Measurements from ENCODE around the gene EPB41L2. TPM values are rescaled to one million over a fixed set of nuclear protein-coding genes. Genes with fewer than 3 reads are reported as not detected.

EPB41L2 gene
- total RNA-seq, 1 donor from 2014 or later: 314 TPM

DNA sequence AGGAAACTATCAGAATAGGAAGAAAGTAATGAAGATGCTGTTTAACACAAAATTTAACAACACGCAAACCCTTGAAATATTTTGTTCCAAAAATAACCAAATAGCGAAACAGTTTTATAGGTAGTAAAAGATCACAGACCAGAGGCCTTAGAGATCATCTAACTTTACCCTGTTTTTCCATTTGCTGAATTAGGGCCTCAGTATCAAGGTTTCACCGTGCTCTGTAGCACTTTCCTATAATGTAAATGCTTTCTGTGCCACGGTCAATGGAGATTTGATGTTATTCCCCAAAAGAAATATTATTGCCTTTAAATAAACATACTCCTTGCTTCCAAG lies 23.7 kb downstream of the EPB41L2 start:
- H3K36me3 Mint-ChIP-seq (ENCODE audit: low read depth, unreplicated experiment): no peaks in the 10 kb centered on the region
- TF ChIP-seq, protein P1, sequence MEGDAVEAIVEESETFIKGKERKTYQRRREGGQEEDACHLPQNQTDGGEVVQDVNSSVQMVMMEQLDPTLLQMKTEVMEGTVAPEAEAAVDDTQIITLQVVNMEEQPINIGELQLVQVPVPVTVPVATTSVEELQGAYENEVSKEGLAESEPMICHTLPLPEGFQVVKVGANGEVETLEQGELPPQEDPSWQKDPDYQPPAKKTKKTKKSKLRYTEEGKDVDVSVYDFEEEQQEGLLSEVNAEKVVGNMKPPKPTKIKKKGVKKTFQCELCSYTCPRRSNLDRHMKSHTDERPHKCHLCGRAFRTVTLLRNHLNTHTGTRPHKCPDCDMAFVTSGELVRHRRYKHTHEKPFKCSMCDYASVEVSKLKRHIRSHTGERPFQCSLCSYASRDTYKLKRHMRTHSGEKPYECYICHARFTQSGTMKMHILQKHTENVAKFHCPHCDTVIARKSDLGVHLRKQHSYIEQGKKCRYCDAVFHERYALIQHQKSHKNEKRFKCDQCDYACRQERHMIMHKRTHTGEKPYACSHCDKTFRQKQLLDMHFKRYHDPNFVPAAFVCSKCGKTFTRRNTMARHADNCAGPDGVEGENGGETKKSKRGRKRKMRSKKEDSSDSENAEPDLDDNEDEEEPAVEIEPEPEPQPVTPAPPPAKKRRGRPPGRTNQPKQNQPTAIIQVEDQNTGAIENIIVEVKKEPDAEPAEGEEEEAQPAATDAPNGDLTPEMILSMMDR (IDR thresholded peaks at IDR 0.05; ENCODE audit: unreplicated experiment): no peak
- no peak overlapping the region for H3K4me3 Mint-ChIP-seq (ENCODE audit: unreplicated experiment)
- no peaks in the 10 kb centered on the region for H3K9me3 Mint-ChIP-seq (ENCODE audit: unreplicated experiment)
- peaks cover 41% of the 10 kb centered on the region for H3K4me1 Mint-ChIP-seq (ENCODE audit: unreplicated experiment)
- H3K27ac Mint-ChIP-seq (ENCODE audit: unreplicated experiment): peak overlapping the region; percentile 78
- no peak for DNase-seq (ENCODE audit: low spot score)
- H3K27me3 Mint-ChIP-seq (ENCODE audit: unreplicated experiment): peaks cover 3% of the 10 kb centered on the region

DNA sequence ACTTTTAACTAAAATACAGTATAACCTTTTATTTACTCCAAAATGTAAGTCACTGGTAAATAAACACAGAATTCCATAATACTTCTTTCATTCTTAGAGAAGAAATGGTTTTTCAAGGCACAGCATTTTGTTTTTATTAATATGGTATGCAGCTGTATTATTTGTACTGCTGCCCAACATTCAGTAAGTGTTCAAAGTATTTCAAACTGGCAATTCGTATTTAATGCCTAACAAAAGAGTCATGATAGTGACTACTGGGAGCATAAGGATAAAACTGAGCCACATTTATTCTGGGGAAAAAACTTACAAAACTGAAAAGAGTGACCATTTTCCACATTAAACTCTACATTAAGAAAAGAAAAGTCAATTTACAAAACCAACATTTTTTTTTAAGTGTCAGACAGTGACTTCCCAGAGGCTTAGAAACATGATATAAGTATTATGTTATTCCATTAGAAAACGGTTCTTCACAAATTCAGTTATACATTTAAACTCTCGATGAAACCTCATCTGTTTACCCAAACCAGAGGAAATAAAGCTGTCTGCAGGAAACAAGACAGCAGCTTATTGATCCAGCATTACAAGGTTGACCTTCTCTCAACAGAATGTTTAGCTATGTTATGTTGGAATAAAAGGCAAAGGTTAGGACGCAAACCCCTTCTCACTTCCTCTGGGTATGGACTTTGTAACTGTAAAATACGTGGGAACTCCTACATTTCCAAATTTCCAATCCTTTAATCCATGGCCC lies 24.3 kb downstream of the EPB41L2 start:
- Mint-ChIP-seq H3K9me3 (ENCODE audit: unreplicated experiment) (no peaks in the 10 kb centered on the region), H3K4me1 (ENCODE audit: unreplicated experiment) (peaks cover 41% of the 10 kb centered on the region), H3K36me3 (ENCODE audit: low read depth, unreplicated experiment) (no peaks in the 10 kb centered on the region), H3K4me3 (ENCODE audit: unreplicated experiment) (no peak overlapping the region), H3K27me3 (ENCODE audit: unreplicated experiment) (peaks cover 3% of the 10 kb centered on the region), H3K27ac (ENCODE audit: unreplicated experiment) (peak overlapping the region; percentile 78)
- DNase-seq (ENCODE audit: low spot score): no peak
- TF ChIP-seq, protein P1 (IDR thresholded peaks at IDR 0.05; ENCODE audit: unreplicated experiment): no peak

DNA sequence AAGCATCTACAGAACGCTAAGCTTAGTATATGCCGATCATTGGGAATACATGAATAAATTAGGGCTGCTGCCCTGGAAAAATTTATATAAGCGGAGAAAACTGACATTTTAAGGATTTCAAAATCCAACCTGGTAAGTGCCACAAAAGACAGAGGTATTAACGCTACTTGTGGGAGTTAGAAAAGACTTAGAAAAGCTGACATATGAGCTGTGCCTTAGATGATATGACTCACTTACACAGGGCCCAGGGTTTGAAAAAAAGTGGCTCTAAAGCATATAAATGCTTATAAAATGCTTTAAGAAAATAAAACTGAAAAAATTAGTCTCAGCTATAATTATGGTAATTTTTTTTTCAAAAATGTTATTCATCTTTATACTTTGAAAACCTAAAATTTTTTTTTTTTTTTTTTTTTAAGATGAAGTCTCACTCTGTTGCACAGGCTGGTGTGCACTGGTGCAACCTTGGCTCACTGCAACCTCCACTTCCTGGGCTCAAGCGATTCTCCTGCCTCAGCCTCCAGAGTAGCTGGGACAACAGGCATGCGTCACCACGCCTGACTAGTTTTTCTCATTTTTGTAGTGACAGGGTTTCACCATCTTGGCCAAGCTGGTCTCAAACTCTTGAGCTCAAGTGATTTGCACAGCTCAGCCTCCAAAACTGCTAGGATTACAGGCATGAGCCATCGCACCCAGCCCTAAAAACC lies 25.7 kb downstream of the EPB41L2 start:
- H3K27me3 Mint-ChIP-seq (ENCODE audit: unreplicated experiment): peaks cover 3% of the 10 kb centered on the region
- H3K4me3 Mint-ChIP-seq (ENCODE audit: unreplicated experiment): no peak overlapping the region
- no peak overlapping the region for H3K27ac Mint-ChIP-seq (ENCODE audit: unreplicated experiment)
- H3K9me3 Mint-ChIP-seq (ENCODE audit: unreplicated experiment): no peaks in the 10 kb centered on the region
- no peaks in the 10 kb centered on the region for H3K36me3 Mint-ChIP-seq (ENCODE audit: low read depth, unreplicated experiment)
- DNase-seq (ENCODE audit: low spot score): no peak
- H3K4me1 Mint-ChIP-seq (ENCODE audit: unreplicated experiment): peaks cover 47% of the 10 kb centered on the region
- TF ChIP-seq, protein P1 (IDR thresholded peaks at IDR 0.05; ENCODE audit: unreplicated experiment): no peak

DNA sequence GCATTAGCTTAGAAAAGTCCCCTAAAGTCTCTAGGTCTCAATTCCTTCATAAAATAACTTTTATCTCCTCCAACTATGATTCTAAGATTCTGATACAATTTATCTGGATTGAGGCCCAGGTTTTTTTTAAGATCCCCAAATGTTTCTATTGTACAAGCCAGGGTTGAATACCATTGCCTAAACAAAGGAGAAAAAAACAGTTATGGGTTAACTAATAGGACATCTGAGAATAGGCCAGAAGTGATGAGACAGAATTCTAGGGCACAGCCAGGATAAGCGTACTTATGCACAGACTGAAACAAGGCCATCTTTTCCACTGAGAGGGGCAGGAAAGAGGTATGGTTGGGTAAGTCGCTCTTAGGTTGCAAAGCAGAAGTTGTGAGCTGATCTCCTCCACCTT lies 26.4 kb downstream of the EPB41L2 start:
- Mint-ChIP-seq H3K4me3 (ENCODE audit: unreplicated experiment) (no peak overlapping the region), H3K27me3 (ENCODE audit: unreplicated experiment) (peaks cover 3% of the 10 kb centered on the region), H3K27ac (ENCODE audit: unreplicated experiment) (no peak overlapping the region), H3K9me3 (ENCODE audit: unreplicated experiment) (no peaks in the 10 kb centered on the region), H3K36me3 (ENCODE audit: low read depth, unreplicated experiment) (no peaks in the 10 kb centered on the region), H3K4me1 (ENCODE audit: unreplicated experiment) (peaks cover 47% of the 10 kb centered on the region)
- TF ChIP-seq, protein P1 (IDR thresholded peaks at IDR 0.05; ENCODE audit: unreplicated experiment): no peak
- no peak for DNase-seq (ENCODE audit: low spot score)

DNA sequence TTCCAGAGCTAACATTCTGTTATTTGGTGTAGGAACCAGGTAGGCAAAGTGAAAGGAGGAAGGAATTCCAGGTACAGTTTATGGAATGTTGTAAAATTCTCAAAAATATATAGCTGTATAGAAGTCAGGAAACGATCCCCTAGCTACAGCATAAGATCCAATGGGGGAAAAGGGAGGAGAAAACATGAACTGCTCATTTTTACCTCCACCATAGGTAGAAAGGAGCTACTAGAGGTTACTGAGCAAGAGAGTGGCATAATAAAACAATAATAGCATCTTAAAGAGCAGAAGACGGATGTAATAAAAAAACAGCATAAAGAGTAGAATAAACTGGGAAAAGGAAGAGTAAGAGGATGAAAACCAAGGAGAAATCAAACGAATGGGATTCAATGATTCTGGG lies 26.9 kb downstream of the EPB41L2 start:
- Mint-ChIP-seq H3K4me3 (ENCODE audit: unreplicated experiment) (no peak overlapping the region), H3K4me1 (ENCODE audit: unreplicated experiment) (peaks cover 44% of the 10 kb centered on the region), H3K27me3 (ENCODE audit: unreplicated experiment) (peaks cover 3% of the 10 kb centered on the region), H3K9me3 (ENCODE audit: unreplicated experiment) (no peaks in the 10 kb centered on the region), H3K36me3 (ENCODE audit: low read depth, unreplicated experiment) (no peaks in the 10 kb centered on the region), H3K27ac (ENCODE audit: unreplicated experiment) (no peak overlapping the region)
- TF ChIP-seq, protein P1 (IDR thresholded peaks at IDR 0.05; ENCODE audit: unreplicated experiment): no peak
- no peak for DNase-seq (ENCODE audit: low spot score)

Measured in endothelial cell (in vitro differentiated cells).